Astrocyte (in vitro differentiated cells and primary cell): ENCODE data around the gene CD63. TPM values are rescaled to one million over a fixed set of nuclear protein-coding genes. Genes with fewer than 3 reads are reported as not detected.

Source experiments
- DNase-seq: peaks from one replicate; pipeline ENCODE4 v3.0.0-alpha.2; 2010; ENCODE audit warnings: low read depth
- FAIRE-seq: peaks from 2 replicates; lab custom pipeline; 2011; peaks lifted over from hg19 to GRCh38; lab: Jason Lieb, UNC
- H2AFZ ChIP-seq: 2 replicates; pipeline ENCODE4 v1.6.0; 2012; ENCODE audit warnings: low read depth, low read length, inconsistent platforms
- H3K27ac ChIP-seq: 2 replicates; pipeline ENCODE4 v1.5.1; 2011; ENCODE audit warnings: low read depth, low read length, inconsistent platforms
- H3K27me3 ChIP-seq: 2 replicates; pipeline ENCODE4 v1.6.0; 2011; ENCODE audit warnings: low read length, inconsistent platforms; ENCODE audit not compliant: insufficient read depth
- H3K36me3 ChIP-seq: 2 replicates; pipeline ENCODE4 v1.5.1; 2011; ENCODE audit warnings: low read length, inconsistent platforms; ENCODE audit not compliant: insufficient read depth
- H3K4me1 ChIP-seq: 2 replicates; pipeline ENCODE4 v1.5.1; 2011; ENCODE audit warnings: low read length, inconsistent platforms; ENCODE audit not compliant: insufficient read depth
- H3K4me2 ChIP-seq: 2 replicates; pipeline ENCODE4 v1.6.0; 2012; ENCODE audit warnings: low read length, inconsistent platforms
- H3K4me3 ChIP-seq: 2 replicates; pipeline ENCODE4 v1.5.1; 2011; ENCODE audit warnings: low read depth, mild to moderate bottlenecking, low read length, inconsistent platforms; ENCODE audit not compliant: insufficient read depth
- H3K79me2 ChIP-seq: 2 replicates; pipeline ENCODE4 v1.6.0; 2012; ENCODE audit warnings: mild to moderate bottlenecking, low read length, inconsistent platforms; ENCODE audit not compliant: insufficient read depth
- H3K9ac ChIP-seq: 2 replicates; pipeline ENCODE4 v1.6.0; 2012; ENCODE audit warnings: mild to moderate bottlenecking, low read length, inconsistent platforms
- H3K9me3 ChIP-seq: 2 replicates; pipeline ENCODE4 v1.5.1; 2012; ENCODE audit warnings: low read depth, mild to moderate bottlenecking, low read length, inconsistent platforms; ENCODE audit not compliant: insufficient read depth
- H4K20me1 ChIP-seq: 2 replicates; pipeline ENCODE4 v1.6.0; 2012; ENCODE audit warnings: low read length, inconsistent platforms; ENCODE audit not compliant: insufficient read depth
- H3K27ac Mint-ChIP-seq: one replicate; pipeline ENCODE4 v1.8.0; 2021; ENCODE audit warnings: mild to moderate bottlenecking, mixed read lengths; ENCODE audit not compliant: unreplicated experiment
- H3K27me3 Mint-ChIP-seq: one replicate; pipeline ENCODE4 v1.8.0; 2021; ENCODE audit warnings: low read depth, mixed read lengths; ENCODE audit not compliant: unreplicated experiment
- H3K36me3 Mint-ChIP-seq: one replicate; pipeline ENCODE4 v1.8.0; 2021; ENCODE audit warnings: low read depth, mixed read lengths; ENCODE audit not compliant: unreplicated experiment
- H3K4me1 Mint-ChIP-seq: one replicate; pipeline ENCODE4 v1.8.0; 2021; ENCODE audit warnings: low read depth, mixed read lengths; ENCODE audit not compliant: unreplicated experiment
- H3K4me3 Mint-ChIP-seq: one replicate; pipeline ENCODE4 v1.8.0; 2021; ENCODE audit warnings: mild to moderate bottlenecking, moderate library complexity, mixed read lengths; ENCODE audit not compliant: unreplicated experiment
- H3K9me3 Mint-ChIP-seq: one replicate; pipeline ENCODE4 v1.8.0; 2021; ENCODE audit warnings: mild to moderate bottlenecking, mixed read lengths; ENCODE audit not compliant: unreplicated experiment
- CTCF ChIP-seq: IDR thresholded peaks from 2 replicates; pipeline ENCODE4 v1.5.1; 2011; ENCODE audit warnings: low read depth, mild to moderate bottlenecking, inconsistent platforms, low read length, moderate library complexity; ENCODE audit not compliant: insufficient read depth
- EZH2 ChIP-seq: IDR thresholded peaks from 2 replicates; pipeline ENCODE4 v1.6.1; 2012; ENCODE audit warnings: mild to moderate bottlenecking, low read length, inconsistent platforms; ENCODE audit not compliant: insufficient read depth
- total RNA-seq: library from RNA; stranded (reverse); gene quantifications from 2 replicates; pipeline ENCODE4 v1.2.1, GENCODE V29; 2021

The CD63 gene
- total RNA-seq, 1 donor from 2014 or later = 1,014 TPM

GRCh38 chr12:55688716-55689655 lies 39.8 kb downstream of the CD63 start:
- FAIRE-seq = no peak

GRCh38 chr12:55687746-55688145 lies 41.1 kb downstream of the CD63 start:
- Histone ChIP-seq H3K27me3 (no peaks in the 10 kb centered on the region), H3K27ac (no peak overlapping the region), H3K4me2 (no peak overlapping the region), H3K9me3 (no peaks in the 10 kb centered on the region), H4K20me1 (no peaks in the 10 kb centered on the region), H3K79me2 (no peaks in the 10 kb centered on the region), H3K36me3 (no peaks in the 10 kb centered on the region), H3K9ac (no peak overlapping the region), H3K4me3 (no peak overlapping the region), H3K4me1 (no peaks in the 10 kb centered on the region), H2AFZ (no peak overlapping the region)
- H3K4me3 Mint-ChIP-seq = no peak overlapping the region
- TF ChIP-seq CTCF (no peak), EZH2 (no peak)
- peaks cover 6% of the 10 kb centered on the region for H3K4me1 Mint-ChIP-seq
- no peak overlapping the region for H3K27ac Mint-ChIP-seq
- DNase-seq (no peak), FAIRE-seq (no peak)
- peaks cover 5% of the 10 kb centered on the region for H3K36me3 Mint-ChIP-seq
- H3K9me3 Mint-ChIP-seq = peaks cover 5% of the 10 kb centered on the region
- peaks cover 8% of the 10 kb centered on the region for H3K27me3 Mint-ChIP-seq

More at GRCh38 chr12:55688716-55689655, 39.8 kb downstream of the CD63 start:
- no peak overlapping the region for H2AFZ ChIP-seq
- H3K4me1 ChIP-seq = no peaks in the 10 kb centered on the region
- H3K4me1 Mint-ChIP-seq = peaks cover 5% of the 10 kb centered on the region
- H3K27ac ChIP-seq = no peak overlapping the region
- H3K36me3 ChIP-seq = no peaks in the 10 kb centered on the region
- no peak overlapping the region for H3K27ac Mint-ChIP-seq
- no peaks in the 10 kb centered on the region for H3K9me3 ChIP-seq
- no peak for DNase-seq
- no peak overlapping the region for H3K4me3 Mint-ChIP-seq
- H4K20me1 ChIP-seq = no peaks in the 10 kb centered on the region
- peaks cover 5% of the 10 kb centered on the region for H3K9me3 Mint-ChIP-seq
- H3K9ac ChIP-seq = no peak overlapping the region
- H3K4me2 ChIP-seq = no peak overlapping the region
- H3K36me3 Mint-ChIP-seq = peaks cover 4% of the 10 kb centered on the region
- peaks cover 3% of the 10 kb centered on the region for H3K27me3 Mint-ChIP-seq
- no peaks in the 10 kb centered on the region for H3K27me3 ChIP-seq
- H3K79me2 ChIP-seq = no peaks in the 10 kb centered on the region
- TF ChIP-seq CTCF (no peak), EZH2 (no peak)
- H3K4me3 ChIP-seq = no peak overlapping the region
